Femur (tissue), 1 donor: ENCODE results near the gene NFIL3.

ENCODE experiments used
- DNase-seq: peaks from one replicate; pipeline ENCODE4 v3.0.0-alpha.2; 2017

NFIL3 gene

DNA sequence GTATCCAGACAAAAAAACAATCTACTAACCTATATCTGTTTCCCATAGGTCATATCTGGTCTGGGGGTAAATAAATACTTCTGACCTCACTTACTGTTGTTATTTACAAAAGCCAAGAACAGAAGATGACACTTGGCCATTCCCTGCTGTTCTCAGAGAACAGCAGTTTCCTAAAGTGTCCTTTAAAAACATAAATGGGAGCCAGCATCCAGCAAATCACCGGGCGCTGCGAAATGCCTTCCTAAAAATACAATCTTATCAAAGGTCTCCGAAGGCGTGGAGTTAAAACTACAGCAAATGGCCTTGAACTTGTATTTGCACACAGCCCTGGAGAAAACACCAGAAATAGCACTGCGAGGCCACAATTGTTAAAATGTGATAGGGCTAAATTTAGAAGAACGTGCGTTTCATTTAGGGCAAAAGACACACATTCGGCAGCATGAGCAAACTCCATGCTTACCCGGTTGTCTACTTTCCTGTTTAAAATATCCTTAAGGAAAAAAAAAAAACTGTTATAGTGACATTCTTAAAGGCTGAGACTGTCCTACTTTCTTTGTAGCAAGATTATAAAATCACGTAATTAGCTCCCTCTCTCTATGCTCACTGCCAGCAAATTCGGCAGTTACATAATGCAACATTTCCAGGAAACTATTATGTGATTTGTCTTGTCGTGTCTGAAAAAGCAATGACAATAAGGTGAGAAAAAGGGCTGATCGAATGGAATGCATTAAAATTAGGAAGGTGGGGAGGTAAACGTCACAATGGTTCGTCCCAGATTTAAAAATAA lies 1.5 kb downstream of the NFIL3 start:
- DNase-seq, result no peak

DNA sequence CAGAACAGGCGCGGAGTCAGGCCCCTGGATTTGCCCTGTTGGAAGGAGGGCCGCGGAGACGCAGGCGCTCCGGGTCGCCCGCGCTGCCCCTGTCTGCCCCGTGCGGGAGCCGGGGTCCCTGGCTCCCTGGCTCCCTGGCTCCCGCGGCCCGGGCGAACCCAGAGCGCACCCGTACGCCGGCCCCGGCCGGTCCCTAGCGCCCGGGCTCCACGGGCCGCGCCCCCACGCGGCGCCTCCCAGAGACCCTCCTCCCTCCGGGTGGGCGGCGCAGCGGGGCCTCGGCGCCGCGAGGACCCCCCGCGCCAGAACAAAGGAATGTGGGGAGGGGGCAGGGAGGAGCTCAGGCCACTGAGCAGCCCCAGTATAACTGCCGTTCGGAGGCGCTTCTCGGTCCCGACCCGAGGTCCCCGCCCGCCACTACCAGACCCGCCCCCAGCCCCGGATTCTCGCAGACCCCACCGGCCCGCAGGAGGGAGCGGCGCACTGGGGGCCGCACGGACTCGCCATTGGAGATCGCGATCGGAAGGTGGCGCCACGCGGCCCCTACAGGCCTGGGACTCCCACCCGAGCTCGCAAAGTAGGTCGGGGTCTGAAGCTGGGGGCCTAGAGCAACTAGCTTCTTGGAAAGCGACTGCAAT lies 2.4 kb downstream of the NFIL3 start:
- peak; percentile 59 for DNase-seq

DNA sequence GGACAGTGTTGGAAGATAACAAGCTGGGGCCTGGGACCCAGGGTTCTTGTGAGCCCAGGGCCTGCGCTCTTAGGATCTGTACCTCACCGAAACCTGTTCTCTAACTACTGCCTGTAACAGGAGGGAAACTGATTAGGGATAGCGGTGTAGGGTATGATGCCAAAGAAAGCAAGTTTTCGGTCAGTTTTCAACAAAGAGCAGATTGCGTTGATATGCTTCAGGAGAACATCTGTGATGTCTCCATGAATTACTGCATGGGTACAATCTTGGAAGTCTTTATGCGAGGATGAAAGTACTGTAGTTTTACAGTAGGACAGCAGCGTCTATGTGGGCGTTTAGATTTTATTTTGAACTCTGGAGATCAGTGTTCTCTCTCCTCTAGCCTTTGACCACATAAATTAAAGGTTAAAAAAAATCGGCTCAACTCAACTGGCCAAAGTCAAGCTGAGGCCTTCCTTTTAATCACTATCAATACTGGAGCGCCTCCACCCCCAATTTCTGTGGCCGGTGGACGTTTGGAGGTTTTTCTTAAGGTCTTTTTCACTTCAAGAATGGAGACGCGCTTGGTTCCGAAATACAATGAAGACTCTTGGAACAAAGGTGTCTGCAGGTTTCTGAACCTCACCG lies 3.0 kb downstream of the NFIL3 start:
- DNase-seq, result no peak

DNA sequence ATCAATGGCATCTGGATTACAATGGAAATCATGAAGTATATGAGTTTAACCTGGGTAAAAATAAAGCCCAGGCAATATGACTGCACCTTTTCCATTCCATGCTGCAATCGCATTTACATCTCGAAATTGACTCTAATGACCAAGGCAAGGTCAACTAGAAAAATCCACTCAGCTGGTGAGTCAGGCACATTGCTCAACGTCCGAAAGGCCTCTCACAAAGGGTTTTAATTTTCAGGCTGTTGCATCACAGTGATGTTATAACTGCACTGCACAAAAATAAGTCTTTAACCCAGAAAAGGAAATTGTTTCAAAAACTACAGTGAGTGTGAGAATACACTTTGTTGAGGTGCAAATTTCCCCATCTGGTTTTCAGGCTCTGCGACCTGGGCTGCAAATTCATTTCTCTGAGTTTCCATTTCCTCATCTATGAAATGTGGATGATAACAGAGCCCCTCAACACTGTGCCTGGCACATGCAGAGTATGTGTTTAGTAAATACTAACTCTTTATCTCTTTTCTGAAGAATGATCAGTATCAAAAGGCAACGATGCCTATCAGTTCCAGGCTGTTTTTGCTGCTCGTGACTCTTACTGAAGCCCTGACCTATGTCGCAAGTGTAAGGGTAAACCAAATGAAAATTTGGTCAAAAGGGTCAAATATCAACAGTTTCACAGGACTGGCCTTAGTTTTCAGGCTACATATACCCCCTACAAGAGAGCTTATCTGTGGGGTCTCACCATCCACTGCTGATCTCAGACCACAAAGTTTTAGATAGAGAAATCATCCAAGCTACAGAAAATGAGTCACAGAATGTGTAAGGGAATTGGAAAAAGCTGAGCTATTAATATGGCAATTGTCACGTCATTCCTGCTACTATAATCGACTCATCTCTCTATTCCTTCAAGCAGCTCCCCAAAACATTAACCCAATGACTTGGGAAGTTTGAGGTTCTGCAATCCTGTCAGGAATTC lies 4.1 kb downstream of the NFIL3 start:
- no peak for DNase-seq

DNA sequence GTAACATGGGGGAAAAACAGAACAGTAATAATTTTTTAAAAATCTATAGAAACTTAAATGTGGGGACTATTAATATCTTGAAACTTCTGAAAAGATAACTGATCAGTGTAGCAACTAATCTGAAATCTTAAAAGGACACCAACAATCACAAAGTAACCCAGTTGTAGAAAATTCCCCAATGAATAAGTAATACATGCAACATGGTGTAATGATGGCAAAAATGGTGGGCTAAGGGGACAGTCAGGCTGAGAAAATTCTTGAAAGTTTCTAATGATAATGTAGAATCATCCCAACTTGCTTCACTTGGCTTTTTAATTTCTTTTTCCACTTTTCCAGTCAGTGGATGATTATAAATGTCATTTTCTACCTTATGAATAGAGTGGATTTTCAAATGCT lies 5.4 kb downstream of the NFIL3 start:
- no peak for DNase-seq

DNA sequence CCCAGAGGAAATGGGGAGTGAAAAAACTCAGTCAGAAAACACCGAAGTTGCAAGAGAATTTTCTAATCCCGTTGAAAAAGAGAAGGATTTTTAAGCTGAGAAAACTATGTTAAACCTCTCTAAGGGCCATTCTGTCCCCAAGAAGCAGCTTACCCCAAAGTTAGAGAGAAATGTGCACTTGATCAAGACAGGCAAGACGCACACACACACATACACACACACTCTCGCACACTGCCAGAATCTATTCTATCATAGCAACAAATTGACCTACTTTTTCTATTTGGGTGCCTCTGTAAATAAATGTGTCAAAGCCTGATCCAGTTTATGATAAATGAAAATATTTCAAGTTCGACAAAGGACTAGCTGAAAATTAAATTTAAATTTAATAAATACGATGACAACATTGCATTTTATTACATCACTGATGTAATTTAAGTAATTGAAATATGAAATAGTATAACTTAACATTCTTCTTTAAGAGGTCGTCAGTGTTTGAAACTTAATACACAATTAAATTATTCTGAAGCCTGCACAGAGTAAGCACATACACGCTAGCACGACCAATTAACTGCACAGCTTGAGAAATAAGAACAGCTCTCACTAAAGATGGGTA lies 5.9 kb downstream of the NFIL3 start:
- no peak for DNase-seq

DNA sequence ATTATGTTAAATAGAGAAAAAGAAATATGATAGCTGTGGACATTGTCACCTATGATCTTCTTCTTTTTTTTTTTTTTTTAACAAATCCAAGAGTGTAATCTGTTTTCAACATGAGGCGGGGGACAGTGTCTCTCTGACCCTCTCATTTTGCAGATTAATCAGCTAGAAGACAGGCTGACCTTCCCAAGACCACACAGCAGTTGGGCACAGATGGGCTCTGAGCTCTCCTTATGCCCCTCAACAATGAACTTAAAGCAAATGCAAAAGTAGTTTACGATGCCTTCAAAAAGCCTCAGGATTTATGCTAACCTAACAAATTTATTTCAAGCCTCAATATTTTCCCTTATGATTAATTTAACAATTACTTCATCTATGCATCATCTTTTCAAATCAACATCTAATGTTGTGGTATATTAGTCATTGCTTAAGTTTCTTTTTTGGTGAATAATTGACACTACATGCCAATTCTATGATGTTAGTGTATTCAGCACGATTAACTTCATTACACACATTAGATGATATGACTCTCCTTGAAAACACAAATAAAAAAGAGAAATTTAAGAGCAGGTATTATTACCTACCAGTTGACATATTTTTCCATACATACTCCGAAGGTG lies 7.4 kb downstream of the NFIL3 start:
- no peak for DNase-seq

DNA sequence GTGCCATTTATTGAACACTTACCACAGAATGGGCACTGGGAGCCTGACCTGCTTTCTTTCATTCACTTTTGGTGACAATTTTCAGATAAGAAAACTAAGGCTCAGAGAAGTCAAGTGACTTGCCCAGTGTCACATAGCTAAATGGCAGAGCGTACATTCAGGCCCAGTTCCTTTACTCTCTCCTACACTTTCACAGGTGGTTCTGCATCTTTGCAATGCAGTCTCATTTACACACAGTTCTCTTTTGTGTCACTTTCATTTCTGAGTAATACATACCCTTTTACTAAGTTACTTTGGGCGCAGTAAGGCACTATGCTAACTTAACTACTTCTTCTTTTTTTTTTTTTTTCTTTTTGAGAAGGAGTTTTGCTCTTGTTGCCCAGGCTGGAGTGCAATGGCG lies 8.3 kb downstream of the NFIL3 start:
- DNase-seq, result no peak

DNA sequence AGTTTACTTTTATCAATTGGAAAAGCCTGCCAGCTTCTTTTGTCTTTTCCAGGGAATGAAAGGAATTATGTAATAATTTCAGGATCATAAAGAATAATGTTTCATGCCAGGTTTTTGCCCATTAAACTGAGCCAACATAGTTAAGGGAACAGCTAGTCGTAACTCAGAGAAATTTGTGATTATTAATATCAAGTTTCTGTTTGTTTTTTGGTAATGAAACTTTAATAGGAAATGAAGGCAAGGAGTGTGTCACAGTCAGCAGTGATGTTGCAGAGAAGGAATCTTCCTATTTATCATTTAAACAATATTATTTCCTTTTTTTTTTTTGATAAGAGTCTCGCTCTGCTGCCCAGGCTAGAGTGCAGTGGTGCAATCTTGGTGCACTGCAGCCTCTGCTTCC lies 10.7 kb downstream of the NFIL3 start:
- no peak for DNase-seq

DNA sequence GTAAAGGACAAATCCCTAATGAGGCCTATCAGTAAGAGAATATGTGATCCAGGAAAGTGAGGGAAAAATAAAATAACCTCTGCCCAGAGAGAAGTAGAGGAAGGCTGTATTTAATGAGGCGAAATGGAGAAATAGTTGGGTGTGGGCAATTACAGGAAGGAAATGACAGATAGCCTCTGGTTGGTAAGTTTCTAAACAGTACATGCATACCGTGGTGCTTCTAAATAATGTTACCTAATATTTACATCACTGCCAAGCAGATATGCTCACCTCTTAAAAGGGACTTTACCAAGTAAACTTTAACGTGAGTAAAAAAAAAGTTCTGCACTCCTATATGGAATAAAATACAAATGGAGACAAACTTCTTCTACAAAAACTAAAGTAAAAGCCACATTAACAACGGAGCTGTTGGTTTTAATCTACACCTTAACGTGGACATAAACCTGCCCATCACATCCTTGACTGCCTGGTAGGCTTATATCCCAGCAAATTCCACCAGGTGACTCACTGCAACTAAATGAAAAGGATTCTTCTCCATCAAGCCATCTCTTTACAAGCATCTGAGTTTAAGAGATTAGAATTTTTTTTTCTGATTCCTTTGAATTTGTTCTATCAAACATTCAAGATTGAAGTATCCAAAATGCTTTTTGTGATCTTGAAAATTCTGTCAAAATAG lies 12.4 kb downstream of the NFIL3 start:
- no peak for DNase-seq

DNA sequence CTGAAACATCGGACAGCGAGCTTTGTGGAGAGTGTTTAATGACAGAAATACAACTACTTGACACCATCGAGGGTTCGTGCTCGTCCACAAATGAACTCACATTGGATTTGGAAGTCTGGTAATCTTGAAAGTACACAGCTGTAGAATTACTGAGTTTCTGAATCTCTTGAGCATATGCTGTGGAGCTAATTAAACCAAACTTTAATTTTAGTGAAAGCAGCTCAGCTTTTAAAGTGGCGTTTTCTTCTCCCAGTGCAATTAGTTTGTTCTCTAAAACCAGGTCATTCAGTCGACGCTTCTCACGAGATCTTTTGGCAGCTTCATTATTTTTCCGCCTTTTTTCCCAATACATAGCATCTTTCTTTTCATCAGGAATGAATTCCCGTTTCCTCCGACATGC lies 13.5 kb downstream of the NFIL3 start:
- DNase-seq, result no peak

DNA sequence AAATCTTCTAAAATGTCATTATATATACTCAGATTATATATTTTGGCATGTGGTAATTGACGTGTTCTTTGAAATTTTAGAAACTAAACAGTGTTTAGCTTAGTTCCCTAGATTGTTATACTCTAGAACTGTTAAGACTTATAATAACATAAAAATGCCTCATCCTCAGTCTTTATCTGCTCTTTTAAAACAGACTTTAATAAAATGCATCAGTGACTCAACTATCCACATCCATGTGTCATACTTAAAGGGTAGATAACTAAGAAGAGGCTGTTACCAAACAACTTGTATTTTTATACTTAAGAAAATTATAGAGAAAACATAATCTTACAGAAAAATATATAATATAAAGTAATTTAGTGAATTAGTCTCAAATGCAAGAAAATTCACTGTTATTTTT lies 15.2 kb downstream of the NFIL3 start:
- no peak for DNase-seq

DNA sequence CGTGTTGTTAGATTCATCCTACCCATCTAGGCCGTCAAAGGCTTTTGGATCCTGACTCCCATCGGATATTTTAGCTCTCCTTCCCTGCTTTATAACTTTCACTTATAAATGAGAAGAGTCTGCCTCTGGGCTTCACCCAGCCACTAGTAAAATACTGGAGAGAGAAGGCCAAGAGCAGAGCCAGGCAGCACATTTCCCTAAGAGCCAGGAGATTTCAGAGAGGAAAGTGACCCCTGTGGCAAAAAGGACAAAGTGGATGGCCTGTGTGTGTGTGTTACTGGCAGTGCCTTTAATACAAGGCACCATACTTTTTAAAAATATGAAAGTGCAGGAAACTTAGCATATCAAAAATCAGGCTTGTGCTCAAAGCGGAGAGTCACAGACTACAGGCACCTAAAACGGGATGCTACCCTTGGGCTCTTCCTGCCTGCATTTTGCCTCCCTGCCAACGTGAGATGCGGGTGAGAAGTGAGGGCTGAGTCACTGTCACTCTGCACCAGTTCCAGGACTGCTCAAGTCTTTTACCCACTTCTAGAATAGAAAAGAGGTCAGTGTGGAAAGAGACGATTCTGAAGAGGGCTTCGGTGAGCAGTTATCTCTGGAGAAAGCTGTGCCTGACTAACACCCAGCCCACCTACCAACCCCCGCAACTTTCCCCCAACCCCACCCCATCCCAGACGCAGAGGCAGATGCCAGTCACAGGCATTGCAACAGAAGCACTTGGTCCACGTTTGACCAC lies 15.9 kb downstream of the NFIL3 start:
- DNase-seq, result no peak

DNA sequence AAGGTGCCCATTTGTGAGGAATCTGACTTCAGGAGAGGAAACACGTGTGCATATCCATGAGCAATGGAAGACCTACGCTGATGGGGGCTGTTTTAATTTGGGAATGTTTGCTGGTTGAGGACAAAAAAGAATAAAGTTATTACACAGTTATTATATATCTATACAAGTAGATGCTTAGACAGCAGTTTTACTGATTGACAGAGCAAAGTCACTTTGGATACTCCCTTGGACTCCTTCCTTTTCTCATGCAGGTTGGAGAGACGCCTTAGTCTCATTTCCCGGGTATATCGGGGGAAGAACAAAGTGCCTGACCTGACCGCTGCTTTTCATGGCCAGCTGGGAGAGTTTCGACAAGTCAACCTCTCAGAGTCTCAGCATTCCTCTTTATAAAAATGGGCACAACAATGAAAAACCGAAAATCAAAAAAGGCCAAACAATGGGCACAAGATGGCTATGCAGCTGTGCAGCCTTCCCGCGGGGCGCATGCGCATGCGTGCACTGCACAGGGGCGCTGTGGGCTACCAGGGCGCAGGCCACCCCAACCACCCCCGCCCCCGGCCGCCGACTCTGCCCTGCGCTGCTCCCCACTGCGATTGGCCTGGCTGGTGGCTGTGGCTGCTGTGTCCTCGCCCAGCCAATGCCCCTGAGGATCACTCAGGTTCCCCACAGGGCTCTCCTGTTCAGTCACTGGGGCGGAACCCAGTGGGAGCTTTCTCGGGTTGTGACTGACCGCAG lies 18.1 kb downstream of the NFIL3 start:
- no peak for DNase-seq

DNA sequence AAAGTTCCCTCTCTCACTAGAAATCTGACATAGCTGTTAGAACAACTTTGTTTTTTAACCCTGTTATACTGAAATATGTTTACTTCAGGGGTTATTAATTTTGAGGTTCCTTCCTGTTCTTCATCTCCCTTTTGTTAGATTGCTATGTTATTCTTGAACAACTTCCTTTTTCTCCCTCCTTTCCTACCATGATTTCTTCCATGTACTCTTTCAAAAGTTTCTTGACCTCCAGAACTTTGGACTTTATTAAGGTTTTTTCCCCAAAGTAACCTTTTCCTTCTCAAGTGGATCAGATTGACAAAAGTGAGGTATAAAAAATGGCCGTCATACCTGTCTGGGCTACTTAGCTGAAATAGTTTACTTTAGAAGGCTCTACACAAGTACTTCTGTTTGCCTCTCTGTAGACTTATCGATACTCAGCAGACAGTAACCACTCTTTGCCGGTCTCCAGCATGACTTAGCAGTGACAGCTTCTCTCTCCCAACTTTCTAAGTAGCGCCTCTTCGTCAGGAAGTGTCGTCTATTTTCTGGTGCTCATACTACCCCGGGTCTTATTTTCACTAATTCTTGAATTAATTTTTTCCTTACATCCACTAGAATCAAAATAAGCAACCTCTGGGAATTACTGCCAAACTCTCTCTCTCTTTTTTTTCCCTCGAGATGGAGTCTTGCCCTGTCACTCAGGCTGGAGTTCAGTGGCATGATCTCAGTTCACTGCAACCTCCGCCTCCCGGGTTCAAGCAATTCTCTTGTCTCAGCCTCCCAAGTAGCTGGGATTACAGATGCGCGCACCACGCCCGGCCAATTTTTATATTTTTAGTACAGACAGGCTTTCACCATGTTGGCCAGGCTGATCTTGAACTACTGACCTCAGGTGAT lies 19.7 kb downstream of the NFIL3 start:
- DNase-seq, result no peak

DNA sequence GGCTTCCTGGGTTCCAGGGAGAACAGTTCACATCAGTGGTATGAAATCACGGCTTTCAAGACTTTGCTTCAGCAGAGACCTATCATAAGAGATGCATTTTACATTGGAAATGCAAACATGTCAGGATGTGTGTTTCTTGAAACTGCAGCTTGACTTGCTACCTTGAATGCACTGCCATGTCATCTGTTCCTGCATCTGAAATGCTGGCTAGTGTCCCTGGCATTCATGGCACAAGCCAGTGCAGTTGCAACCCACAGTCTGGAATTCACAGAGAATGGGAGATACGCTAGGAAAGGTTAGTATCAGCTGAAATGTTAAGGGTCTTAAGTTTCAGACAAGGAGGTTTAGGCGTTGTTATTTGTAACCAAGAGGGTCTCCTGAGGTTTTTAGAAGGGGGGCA lies 24.7 kb downstream of the NFIL3 start:
- no peak for DNase-seq

DNA sequence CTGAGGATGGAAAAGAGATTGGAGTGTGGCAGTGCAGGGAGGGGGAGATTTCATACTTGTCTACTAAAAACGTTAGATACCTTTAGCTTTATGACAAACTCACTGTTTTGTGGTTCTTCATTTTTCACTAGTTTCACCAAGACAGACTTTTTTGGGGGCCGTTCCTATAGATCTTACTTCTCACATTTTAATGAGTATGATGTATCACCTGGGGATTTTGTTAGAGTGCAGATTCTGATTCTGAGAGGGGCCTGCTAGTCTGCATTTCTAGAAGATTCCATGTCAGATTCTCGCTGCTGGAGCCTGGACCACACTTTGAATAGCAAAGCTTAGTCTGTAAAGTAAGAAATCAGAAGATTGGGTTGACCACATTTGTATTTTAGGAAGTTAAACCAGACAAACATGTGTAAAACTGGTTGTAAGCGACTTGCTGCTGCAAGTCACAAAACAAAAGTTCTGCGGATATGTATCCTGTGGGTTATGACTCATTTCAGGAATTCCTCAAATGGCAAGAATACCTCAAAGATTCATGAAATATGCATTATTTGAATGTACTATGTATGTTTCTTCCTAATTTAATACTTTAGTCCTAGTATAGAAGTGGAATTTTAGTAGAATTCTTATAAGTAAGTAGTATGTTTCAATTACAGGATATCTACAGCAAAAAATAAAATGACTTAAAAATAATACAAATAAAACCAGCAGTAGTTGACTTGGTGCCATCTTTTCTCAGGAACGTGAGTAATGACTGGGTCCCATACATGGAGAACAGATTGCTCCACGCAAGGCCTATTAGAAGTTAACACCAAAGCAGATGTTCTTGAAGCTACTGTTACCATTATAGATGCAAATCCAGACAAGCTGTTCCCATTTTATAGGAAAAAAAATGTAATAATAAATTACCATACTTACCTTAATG lies 27.8 kb downstream of the NFIL3 start:
- no peak for DNase-seq

DNA sequence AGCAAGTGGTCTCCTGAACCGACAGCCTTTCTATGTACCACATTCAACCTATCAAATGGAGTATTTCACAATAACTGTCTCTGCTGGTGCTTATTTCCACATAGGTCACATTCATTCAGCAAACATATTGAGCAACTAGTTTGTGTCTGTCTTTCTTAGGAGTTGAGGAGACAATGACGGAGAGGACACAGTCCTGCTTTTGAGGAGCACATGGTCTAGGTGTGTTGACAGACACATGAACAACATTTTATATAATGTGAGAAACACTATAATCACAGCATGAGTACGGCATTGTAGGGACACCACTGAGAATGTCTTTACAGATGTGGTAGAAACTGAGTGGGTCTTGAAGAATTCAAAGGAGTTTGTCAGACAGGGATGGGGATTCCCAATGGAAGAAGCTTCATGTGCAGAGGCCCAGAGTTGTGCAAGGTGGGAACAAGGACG lies 28.5 kb downstream of the NFIL3 start:
- DNase-seq, result no peak
